GM18868 (cell line): Measurements from ENCODE around the gene PCDH9.

Experiments
- ATAC-seq: cut with Tn5 transposase; IDR thresholded peaks from one replicate; pipeline ENCODE4 v1.9.1; 2021; ENCODE audit warnings: mild to moderate bottlenecking, moderate library complexity; ENCODE audit not compliant: unreplicated experiment

Gene PCDH9

DNA sequence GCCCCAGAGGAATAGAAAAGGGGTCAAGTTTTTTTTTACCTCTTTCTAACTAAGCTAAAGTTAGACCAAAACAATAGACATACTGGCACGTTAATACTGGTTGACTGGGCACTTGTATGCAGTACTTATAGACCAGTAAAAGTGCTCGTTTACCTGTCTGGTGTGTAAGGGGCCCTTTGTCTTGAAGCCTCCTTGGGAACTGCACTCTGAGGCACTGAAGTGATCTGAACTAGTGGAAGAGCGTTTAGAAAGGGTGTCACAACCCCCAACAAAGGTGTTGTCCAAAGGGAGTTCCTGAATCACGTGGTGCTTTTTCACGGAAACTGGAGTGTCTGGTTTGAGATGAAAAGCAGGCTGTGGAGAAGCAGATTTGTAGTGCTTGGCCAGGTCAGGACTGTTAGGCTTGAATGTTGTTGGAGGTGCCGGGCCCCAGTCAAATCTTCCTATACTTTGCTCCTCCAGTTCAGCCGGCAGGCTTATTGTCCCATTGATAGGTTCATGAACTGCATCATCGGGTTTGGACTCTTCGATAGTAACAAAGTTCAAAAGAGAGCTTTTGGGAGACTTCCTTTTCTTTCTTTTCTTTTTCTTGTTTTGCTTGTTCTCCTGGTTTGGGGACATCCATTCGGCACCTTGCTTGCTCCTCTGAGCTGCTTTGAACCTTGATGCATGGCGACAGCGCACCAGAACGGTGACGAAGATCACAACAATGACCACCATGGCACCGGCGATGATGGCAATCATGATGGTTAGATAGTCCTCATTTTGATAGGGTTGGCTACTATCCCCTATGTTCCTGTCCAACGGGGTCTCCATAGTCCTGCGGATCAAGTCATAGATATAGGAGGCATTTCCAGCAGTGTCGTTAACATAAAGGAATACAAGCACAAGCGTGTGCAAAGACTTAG lies 4.6 kb downstream of the PCDH9 start:
- no peak for ATAC-seq

DNA sequence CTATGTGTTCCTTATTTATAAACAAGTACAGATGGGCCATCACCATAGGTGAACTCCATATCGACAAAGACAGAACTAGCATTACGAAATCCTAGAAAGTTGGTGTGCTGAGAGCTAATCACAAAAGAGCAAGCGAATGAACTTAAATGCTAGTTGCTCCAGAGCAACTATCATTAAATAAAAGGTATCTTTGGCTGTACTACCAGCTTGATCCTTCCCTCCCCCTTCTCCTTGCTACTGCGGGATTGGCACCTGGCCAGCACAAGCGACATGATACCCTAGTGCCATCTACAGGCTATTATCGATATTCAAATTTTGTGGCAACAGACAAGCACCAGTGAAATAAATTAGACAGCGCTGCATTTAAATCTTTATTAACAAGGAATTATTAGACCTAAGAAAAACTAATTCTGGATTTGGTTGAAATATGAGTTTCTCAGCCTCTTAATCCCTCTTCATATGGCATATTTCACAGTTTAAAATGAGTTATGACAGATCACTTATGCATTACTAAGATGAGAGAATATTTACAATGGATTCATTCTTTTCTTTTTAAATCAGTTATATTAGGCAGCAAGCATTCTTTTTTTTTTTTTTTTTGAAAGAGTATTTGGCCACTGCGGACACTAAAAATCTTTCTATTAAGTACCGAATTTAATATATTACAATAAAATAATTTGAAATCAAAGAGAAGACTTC lies 5.8 kb downstream of the PCDH9 start:
- peak; percentile 69 for ATAC-seq

DNA sequence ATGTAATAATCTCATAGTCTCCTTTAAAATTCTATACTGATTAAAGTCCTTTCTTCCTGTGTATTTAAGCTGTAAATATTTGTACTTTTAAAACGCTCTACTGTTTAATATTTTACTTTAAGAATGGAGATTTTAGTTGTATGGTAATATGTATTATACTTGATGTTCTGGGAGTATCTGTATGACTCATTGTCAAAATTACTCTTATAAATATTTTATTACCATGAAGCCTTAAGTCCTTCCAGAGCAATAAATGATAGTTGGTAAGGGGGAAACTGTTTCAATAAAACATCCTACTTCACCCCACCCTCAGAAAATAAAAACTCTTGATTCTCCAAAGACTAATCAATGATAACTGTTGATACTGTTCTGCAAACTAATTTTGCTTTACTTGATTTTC lies 6.4 kb downstream of the PCDH9 start:
- ATAC-seq = no peak

DNA sequence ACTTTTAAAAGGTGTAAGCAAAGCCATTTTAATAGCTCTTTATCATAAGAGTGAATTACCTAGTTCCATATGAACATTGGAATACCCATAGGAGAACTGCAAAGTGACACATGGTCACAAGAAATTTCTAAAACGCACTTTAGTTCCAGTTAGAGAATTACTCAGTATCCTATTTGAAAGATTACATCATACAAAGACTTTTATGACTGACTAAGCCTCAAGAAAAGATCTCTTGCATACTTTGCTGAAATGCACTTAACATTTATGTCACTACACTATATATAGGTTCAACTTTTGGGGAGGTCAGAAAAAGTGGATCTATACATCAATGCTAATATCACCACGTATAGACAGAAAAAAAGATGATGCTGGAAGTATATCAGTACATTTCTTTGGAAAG lies 7.1 kb downstream of the PCDH9 start:
- no peak for ATAC-seq

DNA sequence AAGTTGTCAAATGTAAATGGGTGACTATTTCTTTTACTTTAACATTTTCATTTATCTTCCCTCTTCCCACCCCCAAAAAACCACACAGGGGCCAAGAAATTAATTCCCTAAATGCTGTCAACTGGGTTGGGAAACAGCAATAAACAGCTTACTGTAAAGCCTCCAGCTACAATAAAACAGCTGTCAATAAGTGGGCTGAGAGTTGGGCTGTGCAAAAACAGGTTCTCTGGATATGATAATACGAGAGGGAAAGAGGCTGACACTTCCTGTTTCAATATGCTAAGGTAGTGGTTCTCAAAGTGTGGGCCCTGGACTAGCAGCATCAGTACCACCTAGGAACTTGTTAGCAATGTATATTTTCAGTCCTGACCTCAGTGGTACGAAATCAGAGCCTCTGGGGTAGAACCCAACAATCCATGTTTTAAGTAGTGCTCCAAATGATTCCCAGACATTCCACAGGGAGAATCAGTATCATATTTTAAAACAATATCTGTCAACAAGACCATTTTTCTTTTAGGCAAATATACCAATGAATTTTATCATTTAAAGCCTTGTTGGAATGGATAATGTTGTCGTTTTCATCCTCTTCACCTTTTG lies 8.4 kb downstream of the PCDH9 start:
- ATAC-seq = no peak

DNA sequence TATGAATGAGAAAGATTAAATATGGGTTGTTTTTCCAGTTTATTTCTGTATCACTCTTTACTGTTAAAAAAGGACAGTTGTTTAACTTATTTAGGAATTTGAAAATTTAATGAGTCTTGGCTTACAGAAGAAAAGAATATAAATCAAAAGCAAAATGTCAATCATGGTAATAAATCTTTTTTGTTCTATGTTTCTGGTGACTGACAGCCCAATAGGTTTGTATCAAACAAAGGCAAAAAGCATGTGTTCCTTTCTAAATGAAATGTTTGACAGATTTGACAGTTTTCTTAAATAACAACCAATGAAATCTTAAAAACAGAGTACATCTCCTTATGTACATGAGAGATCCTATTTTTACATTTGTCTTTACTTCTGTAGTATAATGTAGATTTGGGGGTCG lies 11.0 kb downstream of the PCDH9 start:
- no peak for ATAC-seq

DNA sequence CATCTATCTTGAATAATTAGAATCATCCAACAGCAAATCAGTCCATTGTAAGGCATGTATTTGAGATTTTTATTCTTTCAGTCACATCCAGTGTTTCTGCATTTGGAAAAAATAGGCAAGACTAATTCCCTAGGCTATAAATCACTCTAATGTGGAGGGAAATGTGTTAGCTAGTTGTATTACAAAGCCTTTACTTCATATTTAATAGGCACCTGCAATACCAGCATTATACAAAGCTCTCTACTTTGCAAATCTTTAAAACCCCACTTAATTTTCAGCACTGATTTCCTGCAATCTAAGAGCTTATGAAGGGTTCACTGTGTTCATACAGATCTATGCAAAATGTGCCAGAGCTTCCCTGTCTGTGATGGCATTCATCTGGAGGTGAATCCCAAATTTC lies 12.3 kb downstream of the PCDH9 start:
- ATAC-seq = no peak

DNA sequence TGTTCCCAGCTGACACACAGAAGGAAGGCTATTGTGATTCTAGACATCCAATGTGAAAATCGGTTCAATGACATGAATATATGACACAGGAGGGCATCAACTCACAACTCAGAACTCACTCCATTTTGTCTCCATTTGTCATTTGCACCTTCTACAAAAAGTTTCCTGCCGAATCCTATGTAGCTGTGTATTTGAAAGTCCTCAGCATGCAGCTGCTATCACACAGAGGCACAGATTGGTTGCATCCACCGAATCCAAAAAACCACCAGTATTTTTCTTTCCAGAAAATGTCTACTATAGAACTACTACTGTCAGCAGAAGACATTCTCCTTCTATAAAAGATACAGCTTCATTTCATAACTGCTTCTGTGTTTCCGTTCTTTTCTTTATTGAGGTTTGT lies 13.3 kb downstream of the PCDH9 start:
- no peak for ATAC-seq

DNA sequence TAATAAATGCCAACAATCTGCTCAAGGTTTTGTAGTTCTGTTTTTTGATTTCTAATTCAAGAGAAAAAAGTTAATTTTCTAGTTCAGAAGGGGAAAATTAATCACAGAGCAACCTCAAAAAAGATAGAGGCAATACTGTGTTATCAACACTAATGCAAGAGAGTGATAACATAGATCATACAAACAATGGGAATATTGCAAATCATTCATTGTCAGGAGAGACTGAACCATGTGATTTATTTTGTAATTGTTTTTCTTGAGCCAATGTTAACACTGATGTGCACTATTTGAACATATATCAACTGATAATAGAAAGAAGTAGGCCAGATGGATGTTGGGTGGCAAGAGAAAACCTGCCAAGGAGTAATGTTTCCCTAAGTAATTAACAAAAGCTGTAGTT lies 19.9 kb downstream of the PCDH9 start:
- ATAC-seq = no peak

DNA sequence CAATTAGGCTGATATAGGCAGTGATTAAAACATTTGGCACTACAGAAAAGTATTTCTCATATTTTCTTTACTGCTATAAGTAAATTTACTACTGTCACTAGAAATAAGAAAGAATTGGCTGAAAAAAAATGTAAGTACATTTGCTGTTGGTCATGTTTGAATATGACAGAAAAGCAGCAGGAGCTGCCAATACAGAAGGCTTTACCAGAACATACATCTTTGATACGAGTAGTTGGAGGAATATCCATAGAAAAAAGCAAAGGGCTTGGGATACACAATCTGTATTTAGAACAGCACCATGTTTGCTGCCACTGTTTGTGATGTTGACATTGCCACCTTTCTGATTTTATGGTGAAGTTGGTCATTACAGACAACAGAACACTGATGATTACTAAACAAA lies 21.6 kb downstream of the PCDH9 start:
- no peak for ATAC-seq

DNA sequence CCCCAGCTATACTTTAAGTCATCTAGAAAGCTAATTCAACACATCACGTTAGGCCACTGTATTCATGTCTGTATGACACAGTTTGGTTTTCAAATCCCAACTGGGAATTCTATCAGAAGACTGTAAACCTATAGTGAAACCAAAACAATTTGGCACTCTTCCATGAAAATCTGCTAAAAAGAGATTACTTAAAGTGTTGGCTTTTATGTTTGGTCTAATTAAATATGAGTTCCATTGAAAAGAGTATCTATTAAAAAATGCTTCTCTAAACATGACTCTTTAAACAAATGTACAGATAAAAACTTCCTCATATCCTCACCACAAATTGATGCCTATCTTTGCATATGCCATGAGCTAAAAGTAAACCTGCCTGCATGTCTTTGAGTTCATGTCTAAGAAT lies 25.4 kb downstream of the PCDH9 start:
- ATAC-seq = no peak

DNA sequence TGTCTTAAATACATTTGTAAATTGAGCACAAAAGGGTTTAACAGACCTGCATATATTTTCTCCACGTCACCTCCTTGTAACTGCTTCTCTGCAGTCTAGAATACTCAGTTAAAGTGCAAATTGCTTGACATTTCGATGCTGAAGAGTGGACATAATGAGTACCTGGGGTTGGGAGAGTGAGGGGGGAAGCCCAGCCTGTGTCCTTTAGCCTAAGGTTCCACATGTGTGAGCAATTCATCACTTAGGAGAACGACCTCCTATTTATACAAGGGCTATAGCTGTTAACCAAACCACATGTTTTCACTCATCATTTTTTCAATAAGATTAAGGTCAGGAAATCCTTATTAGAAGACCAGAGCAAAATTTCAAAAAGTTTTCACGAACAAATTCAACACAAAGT lies 29.5 kb downstream of the PCDH9 start:
- no peak for ATAC-seq

DNA sequence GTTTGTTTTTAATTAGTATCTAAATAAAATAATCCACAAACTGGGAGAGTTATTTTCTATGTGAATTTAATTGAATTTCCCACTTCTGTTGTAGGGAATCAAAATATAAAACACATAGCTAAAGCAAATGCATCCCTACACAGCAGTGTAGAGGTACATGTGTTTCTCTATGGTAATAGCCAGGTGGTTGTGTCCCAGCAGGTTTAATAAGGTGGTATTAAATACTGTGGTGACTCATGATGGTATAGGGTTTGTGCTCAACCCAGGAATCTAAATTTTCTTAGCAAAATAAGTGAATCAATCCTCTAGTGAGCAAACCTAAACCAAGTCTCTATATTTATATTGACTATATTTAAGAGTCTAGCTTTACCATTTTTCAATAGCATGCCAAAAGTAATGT lies 30.0 kb downstream of the PCDH9 start:
- ATAC-seq = no peak

DNA sequence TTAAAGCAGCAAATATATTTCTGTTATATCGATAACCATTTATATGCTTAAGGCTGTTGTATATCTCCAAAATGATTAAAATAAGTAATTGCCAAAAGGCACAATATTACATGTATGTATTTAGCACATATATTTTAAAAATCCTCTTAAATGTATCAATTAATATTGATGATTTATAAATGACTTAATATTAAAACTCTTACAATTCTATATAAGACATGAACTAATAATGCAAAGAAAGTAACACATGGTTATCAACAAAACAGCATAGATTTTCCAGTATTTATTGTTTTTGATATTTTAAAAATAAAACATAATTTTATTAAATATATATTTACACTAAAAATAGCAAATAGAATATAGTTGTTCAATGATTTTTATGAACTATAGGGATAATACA lies 32.4 kb downstream of the PCDH9 start:
- ATAC-seq = no peak

DNA sequence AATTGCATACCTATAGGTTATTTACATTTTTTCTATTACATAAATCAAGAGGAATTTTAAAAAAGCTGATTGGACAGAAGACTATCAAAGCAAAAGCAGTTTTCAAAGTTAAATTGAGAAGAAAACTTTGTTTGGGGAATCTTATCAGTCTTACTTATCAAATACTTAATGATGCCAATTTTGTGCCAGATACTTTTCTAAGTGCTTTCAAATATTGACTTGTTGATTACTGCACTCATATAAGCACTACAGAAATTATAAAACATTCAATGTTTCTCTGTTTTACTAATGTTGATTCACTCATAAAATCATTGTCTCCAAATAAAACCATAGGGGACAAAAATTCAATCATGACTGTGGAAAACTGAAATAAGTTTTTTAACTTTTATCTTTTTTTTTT lies 36.2 kb downstream of the PCDH9 start:
- no peak for ATAC-seq

DNA sequence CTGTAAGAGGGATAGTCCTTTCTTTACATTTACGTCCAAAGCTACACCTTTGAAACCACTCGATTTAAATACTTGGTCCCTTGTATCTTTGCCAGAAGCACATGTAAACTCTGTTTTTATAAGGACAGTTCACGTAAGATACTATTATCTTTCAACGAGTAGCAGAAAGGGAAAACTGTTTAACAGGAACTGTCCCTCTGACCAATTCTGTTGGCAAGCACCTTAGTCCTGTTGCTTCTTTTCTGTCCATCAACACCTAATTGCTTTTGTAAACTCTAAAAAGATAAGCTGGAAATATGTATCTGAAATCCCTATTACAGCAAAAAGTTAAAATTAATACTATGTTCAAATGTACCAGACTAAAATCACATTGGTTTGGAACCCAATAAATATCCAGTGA lies 37.4 kb downstream of the PCDH9 start:
- ATAC-seq = no peak

DNA sequence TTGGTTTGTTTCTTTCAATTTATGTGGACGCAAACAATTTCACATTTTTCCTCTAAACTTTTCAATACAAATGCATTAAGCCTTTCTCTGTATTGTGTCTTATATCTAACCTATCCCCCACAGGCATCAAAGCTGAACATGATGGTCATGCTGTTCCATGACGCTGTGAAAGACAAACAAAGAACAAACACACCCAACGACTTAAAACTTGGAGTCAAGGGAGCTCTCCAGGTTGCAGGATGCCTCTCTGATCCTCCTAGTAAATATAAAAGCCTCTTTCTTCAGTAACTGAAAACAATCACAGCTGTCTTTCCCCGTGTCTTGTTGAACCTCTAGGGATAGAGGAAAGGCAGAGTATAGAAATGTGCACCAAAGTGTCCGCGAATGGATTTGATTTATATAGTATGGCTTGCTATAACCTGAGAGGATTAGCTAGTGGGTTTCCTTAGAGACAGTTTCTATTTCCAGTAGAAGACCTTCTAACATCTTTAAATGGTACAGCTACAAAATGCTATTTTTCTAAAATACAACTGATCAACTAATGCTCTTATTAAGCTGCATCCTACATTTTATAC lies 43.1 kb downstream of the PCDH9 start:
- no peak for ATAC-seq

DNA sequence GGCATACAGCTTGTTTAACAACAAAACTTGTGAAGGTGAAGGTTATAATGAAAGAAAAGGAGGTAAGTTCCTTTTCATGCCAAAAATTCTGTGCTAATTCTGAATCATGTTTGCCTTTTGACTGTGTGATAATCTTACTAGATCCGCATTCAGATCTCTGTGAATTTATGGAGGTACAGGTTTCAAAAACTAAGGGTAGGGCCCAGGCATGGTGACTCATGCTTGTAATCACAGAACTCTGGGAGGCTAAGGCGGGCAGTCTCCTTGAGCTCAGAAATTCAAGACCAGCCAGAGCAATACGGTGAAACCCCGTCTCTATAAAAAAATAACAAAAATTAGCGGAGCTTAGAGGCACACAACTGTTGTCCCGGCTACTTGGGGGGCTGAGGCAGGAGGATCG lies 45.9 kb downstream of the PCDH9 start:
- ATAC-seq = no peak

DNA sequence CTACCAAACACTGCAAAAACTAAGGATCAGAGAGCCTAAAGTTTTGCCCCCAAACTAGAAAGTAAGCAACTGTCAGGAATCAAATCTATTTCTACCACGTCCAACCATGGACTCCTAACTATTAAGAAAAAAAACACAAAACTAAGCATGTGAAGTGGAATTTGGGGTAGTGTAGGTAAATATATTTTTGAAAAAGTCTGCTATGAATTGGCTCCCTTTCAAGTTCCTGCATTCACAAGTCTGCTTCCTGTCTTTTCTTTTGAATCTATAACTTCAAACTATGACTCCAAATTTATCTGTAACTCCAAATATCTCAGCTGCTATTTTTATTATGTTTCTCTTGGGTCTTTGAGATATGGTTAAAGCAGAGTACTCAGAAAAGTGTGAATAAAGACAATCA lies 47.0 kb downstream of the PCDH9 start:
- ATAC-seq = no peak

DNA sequence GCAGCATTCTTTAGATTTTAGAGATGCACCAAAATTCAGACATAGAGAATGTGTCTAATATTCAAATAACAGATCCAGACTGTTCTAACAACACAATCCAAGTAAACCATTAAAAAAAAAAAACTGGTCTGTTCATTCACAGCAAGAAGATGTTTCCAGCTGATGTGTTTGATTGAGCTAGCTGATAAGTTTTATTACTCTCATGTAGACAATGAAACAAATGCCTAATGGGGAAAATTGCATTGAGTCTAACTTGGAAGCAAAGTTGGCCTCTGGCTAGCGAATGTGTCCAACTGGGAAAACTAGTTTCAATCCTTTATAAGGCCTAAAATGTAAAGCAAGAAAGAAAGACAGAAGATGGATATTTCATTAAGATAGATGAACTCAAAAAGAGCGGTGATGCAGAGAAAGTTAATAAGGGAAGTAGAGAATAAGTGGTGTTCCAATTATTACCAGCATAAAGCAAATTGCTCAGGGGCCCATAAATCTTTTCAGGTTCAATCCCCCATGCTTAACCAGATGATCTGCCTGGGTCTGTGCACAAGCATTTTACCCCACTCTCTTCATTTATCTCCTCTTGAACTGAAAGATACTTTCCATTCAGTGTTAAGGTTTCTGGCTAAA lies 54.2 kb downstream of the PCDH9 start:
- no peak for ATAC-seq

DNA sequence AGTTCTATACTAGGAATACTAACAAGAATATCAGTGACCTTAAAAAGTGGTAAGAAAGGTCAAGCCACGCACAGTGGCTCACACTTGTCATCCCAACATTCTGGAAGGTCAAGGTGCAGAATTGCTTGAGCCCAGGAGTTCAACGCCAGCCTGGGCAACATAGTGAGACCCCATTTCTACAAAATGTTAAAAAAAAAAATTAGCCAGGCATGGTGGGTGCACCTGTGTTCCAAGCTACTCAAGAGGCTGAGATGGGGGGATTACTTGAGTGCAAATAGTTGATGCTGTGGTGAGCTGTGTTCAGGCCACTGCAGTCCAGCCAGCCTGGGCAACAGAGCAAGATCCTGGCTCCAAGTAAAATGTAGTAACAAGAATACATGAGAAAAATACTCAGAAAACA lies 61.8 kb downstream of the PCDH9 start:
- no peak for ATAC-seq
